Gastrocnemius medialis (tissue), 4 donors: Measurements from ENCODE around the gene ALK. TPM values are rescaled to one million over a fixed set of nuclear protein-coding genes. Genes with fewer than 3 reads are reported as not detected.
"Not testable (repeated sequence)": the region's sequence is repeated elsewhere in the genome, so short reads cannot be mapped to it uniquely, and the experiment has no call there.

Source experiments
- ATAC-seq, 2 donors: fragments of 150-250 bp; one replicate each; pipeline ENCODE4 v1.9.1; 2016
- DNase-seq, 2 donors: peaks; one replicate each; pipeline ENCODE4 v3.0.0-alpha.2; 2019
- H3K27ac ChIP-seq, 4 donors: fragments of 200-600 bp; sonication (generic); 1 replicate in 1 of 4; 2 replicates in 3 of 4; pipeline ENCODE4 v1.5.1; 2016 to 2018; ENCODE audit warnings: mild to moderate bottlenecking in 2 of 4, moderate library complexity in 1 of 4
- H3K27me3 ChIP-seq, 3 donors: fragments of 200-600 bp; sonication (generic) in 2 of 3; 1 replicate in 1 of 3; 2 replicates in 2 of 3; pipeline versions ENCODE4 v1.5.1 to v1.6.0; 2016 to 2019; ENCODE audit warnings: mild to moderate bottlenecking in 1 of 3, moderate library complexity in 1 of 3
- H3K36me3 ChIP-seq, 2 donors: fragments of 200-600 bp; sonication (generic) in 1 of 2; one replicate each; pipeline ENCODE4 v1.5.1; 2017 to 2018
- H3K4me1 ChIP-seq, 2 donors: fragments of 200-600 bp; sonication (generic) in 1 of 2; one replicate each; pipeline ENCODE4 v1.5.1; 2016 to 2017; ENCODE audit warnings: mild to moderate bottlenecking in 2 of 2
- H3K4me3 ChIP-seq, 4 donors: fragments of 200-600 bp; sonication (generic) in 3 of 4; 1 replicate in 1 of 4; 2 replicates in 3 of 4; pipeline ENCODE4 v1.5.1; 2016 to 2019; ENCODE audit warnings: mild to moderate bottlenecking in 2 of 4
- H3K9me3 ChIP-seq, 3 donors: fragments of 200-600 bp; sonication (generic) in 2 of 3; 1 replicate in 1 of 3; 2 replicates in 2 of 3; pipeline ENCODE4 v1.5.1; 2016 to 2019
- CTCF ChIP-seq, 5 experiments: fragments of 450-650 bp in 3 of 5; fragments of 200-600 bp in 2 of 5; sonication (generic) in 2 of 5; IDR thresholded peaks in 4 of 5; conservative IDR thresholded peaks in 1 of 5; 1 replicate in 4 of 5; 2 replicates in 1 of 5; pipeline ENCODE4 v1.5.1; 2016 to 2019; ENCODE audit warnings: antibody characterized with exemption in 5 of 5, mild to moderate bottlenecking in 3 of 5, moderate library complexity in 3 of 5
- POLR2A ChIP-seq, 2 donors: fragments of 450-650 bp; IDR thresholded peaks; one replicate each; pipeline ENCODE4 v1.6.1; 2017; ENCODE audit warnings: antibody characterized with exemption in 2 of 2, mild to moderate bottlenecking in 2 of 2, moderate library complexity in 2 of 2
- in situ Hi-C, 4 donors: fragments of 200-750 bp; cut with MboI; loops; one replicate each; pipeline versions ENCODE4 v1.15.0 to v1.8.0; 2017; ENCODE audit warnings: low sequenced_read_pairs in 4 of 4
- intact Hi-C: fragments of 100-400 bp; cut with DNase I; formaldehyde crosslinking; loops from one replicate; pipeline ENCODE4 v1.15.1; 2023; ENCODE audit warnings: low total_unique reads
- total RNA-seq, 4 donors: library from RNA; depleted of rRNA; stranded (reverse); fragments of >200 nt; gene quantifications; one replicate each; pipeline versions ENCODE4 v1.1.0 to v1.2.3, GENCODE V29; 2016

ALK gene
- total RNA-seq, 4 donors from 2014 or later: not detected

DNA sequence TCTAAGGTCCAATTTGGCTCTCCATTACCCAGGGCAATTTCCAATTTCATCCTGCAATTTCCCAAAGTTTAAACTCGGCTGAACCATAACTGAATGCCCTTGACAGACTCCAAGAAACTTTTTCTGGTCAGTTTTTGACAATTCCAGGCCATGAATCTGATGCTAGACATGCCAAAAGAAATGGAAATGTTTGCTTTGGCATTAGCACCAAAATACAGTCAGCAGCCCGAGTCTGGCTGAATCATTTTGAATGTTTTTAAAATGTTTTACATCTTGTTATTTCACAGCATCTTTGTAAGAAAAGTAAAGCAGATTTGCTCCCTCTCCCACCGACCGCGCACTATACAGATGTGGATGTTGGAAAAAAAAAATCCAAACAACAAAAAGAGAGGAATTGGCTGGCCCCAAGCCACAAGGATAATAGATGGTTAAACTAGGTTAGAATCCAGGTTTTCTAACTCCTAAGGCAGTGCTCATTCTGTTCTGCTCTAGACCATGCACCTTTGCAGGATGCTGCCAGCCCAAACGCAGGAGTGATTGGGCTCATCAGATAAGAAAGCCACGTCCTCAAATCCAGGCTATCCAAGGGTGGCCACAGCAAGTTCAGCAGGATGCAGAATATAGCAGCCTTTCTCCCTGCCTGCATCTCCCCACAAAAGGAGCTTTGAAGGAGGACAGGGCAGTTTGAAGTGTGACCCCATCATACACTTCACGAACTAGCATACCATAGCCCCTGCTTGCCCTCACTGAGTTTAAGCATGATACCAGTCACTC lies 167.5 kb downstream of the ALK start:
- no peak for TF ChIP-seq POLR2A (IDR thresholded peaks at IDR 0.05)
- no peak for TF ChIP-seq CTCF (IDR thresholded peaks at IDR 0.05 in 4 of 5, conservative IDR thresholded peaks at IDR 0.05 in 1 of 5)
- no peak for ATAC-seq
- intact Hi-C loops: no loop called here
- H3K27me3 ChIP-seq: no peaks in the 10 kb centered on the region
- no peaks in the 10 kb centered on the region for H3K4me1 ChIP-seq
- no peak for DNase-seq
- H3K4me3 ChIP-seq: no peak overlapping the region
- H3K27ac ChIP-seq: no peak overlapping the region
- in situ Hi-C loops: no loop called here
- H3K36me3 ChIP-seq: no peaks in the 10 kb centered on the region
- no peaks in the 10 kb centered on the region for H3K9me3 ChIP-seq

DNA sequence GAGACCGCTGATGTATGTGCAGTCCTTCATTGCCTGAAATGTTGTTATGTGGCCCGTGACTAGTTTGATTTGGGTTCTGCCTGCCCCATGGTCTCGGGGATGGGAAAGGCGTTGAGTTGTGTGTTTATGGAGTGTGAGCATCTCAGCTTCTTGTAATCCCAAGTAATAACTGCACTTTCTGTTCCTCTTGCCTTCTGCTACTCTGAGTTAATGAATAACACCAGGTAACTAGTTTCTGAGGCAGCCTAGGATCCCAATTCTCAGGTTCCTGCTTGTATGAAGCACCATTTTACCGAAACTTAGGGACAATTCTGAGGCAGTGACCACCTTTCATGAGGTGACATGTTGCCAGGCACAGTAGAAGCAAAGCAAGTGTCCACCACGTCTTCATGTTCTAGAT lies 170.0 kb downstream of the ALK start:
- ATAC-seq: no peak
- Histone ChIP-seq H3K4me1 (no peaks in the 10 kb centered on the region), H3K27me3 (no peaks in the 10 kb centered on the region), H3K9me3 (no peaks in the 10 kb centered on the region), H3K36me3 (no peaks in the 10 kb centered on the region), H3K4me3 (no peak overlapping the region), H3K27ac (no peak overlapping the region)
- intact Hi-C loops: no loop called here
- TF ChIP-seq POLR2A (IDR thresholded peaks at IDR 0.05): no peak
- no peak for TF ChIP-seq CTCF (IDR thresholded peaks at IDR 0.05 in 4 of 5, conservative IDR thresholded peaks at IDR 0.05 in 1 of 5)
- in situ Hi-C loops: no loop called here
- no peak for DNase-seq

DNA sequence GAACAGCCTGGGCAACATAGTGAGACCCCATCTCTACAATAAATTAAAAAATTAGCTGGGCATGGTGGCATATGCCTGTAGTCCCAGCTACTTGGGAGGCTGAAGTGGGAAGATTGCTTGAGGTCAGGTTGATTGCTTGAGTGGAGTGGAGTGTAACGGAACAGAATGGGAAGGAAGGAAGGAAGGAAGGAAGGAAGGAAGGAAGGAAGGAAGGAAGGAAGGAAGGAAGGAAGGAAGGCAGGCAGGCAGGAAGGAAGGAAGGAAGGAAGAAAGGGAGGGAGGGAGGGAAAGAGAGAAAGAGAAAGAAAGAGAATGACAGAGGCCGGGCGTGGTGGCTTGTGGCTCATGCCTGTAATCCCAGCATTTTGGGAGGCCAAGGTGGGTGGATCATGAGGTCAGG lies 170.9 kb downstream of the ALK start:
- H3K27me3 ChIP-seq, H3K4me3 ChIP-seq, ATAC-seq, intact Hi-C loops, H3K4me1 ChIP-seq, H3K27ac ChIP-seq, in situ Hi-C loops, H3K9me3 ChIP-seq, H3K36me3 ChIP-seq, DNase-seq: not testable (repeated sequence)

DNA sequence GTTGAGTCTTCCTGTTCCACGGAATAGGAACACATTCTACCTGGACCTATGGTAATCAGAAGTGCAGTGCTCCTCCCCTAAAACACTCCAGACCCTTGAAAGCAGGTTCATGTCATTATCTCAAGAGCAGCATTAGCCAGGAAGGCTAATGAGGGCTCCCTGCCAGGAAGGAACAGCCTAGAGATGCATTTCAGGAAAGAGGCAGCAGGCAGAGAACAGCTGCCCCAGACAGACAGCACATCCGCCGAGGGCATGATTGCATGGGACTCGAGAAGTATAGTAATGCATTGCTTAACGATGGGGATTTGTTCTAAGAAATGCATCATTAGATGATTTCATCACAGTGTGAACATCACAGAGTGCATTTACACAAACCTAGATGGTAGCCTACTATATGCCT lies 171.5 kb downstream of the ALK start:
- no peak overlapping the region for H3K4me3 ChIP-seq
- ATAC-seq: no peak
- TF ChIP-seq POLR2A (IDR thresholded peaks at IDR 0.05) (no peak), CTCF (IDR thresholded peaks at IDR 0.05 in 4 of 5, conservative IDR thresholded peaks at IDR 0.05 in 1 of 5) (no peak)
- in situ Hi-C loops (no loop called here), intact Hi-C loops (no loop called here)
- no peaks in the 10 kb centered on the region for H3K36me3 ChIP-seq
- H3K9me3 ChIP-seq: no peaks in the 10 kb centered on the region
- no peaks in the 10 kb centered on the region for H3K4me1 ChIP-seq
- no peaks in the 10 kb centered on the region for H3K27me3 ChIP-seq
- DNase-seq: no peak
- H3K27ac ChIP-seq: no peak overlapping the region

GRCh38 chr2:29749041-29749440 lies 172.3 kb downstream of the ALK start:
- Histone ChIP-seq H3K27ac (no peak overlapping the region), H3K4me3 (no peak overlapping the region), H3K27me3 (no peaks in the 10 kb centered on the region), H3K9me3 (no peaks in the 10 kb centered on the region), H3K4me1 (no peaks in the 10 kb centered on the region), H3K36me3 (no peaks in the 10 kb centered on the region)
- intact Hi-C loops: no loop called here
- in situ Hi-C loops: no loop called here
- DNase-seq (no peak), ATAC-seq (no peak)
- TF ChIP-seq POLR2A (IDR thresholded peaks at IDR 0.05): no peak
